HCT116 (cell line): Measurements from ENCODE around the gene RGS2.

Experiments
- CEBPB ChIP-seq: IDR thresholded peaks from 2 replicates; pipeline ENCODE4 v1.6.1; 2012; ENCODE audit warnings: low read depth
- CTCF ChIP-seq, 3 experiments: fragments of 200-600 bp in 1 of 3; sonication (generic) in 1 of 3; IDR thresholded peaks in 2 of 3; conservative IDR thresholded peaks in 1 of 3; 2 replicates each; pipeline ENCODE4 v1.5.1; 2012 to 2017; ENCODE audit warnings: low read depth in 2 of 3, low read length in 2 of 3, antibody characterized with exemption in 1 of 3, borderline replicate concordance in 1 of 3, control low read depth in 1 of 3, mild to moderate bottlenecking in 1 of 3, mixed read lengths in 1 of 3, mixed run types in 1 of 3, moderate library complexity in 1 of 3; ENCODE audit not compliant: insufficient read depth in 1 of 3
- EGR1 ChIP-seq: IDR thresholded peaks from 2 replicates; pipeline ENCODE4 v1.6.1; 2012; ENCODE audit warnings: low read depth
- EZH2 ChIP-seq: fragments of 200-600 bp; sonication (generic); IDR thresholded peaks from 2 replicates; pipeline ENCODE4 v1.6.1; 2017; ENCODE audit warnings: antibody characterized with exemption, mixed run types
- EZH2phosphoT487 ChIP-seq: fragments of 200-600 bp; IDR thresholded peaks from 2 replicates; pipeline ENCODE4 v1.6.1; 2018; ENCODE audit warnings: antibody characterized with exemption, borderline replicate concordance
- FOSL1 ChIP-seq: IDR thresholded peaks from 2 replicates; pipeline ENCODE4 v1.6.1; 2012; ENCODE audit warnings: low read depth
- MAX ChIP-seq: IDR thresholded peaks from 2 replicates; pipeline ENCODE4 v1.6.1; 2012
- POLR2A ChIP-seq: IDR thresholded peaks from 2 replicates; pipeline ENCODE4 v1.7.0; 2011; ENCODE audit warnings: borderline replicate concordance; ENCODE audit not compliant: insufficient read depth, insufficient read length; ENCODE audit errors: extremely low read depth
- POLR2AphosphoS5 ChIP-seq: IDR thresholded peaks from 2 replicates; pipeline ENCODE4 v1.6.1; 2011; ENCODE audit warnings: mild to moderate bottlenecking, low read depth, low read length, moderate library complexity
- SRF ChIP-seq: IDR thresholded peaks from 2 replicates; pipeline ENCODE4 v1.6.1; 2012; ENCODE audit warnings: low read depth
- TCF7L2 ChIP-seq: IDR thresholded peaks from 2 replicates; pipeline ENCODE4 v1.7.0; 2011; ENCODE audit warnings: borderline replicate concordance, inconsistent platforms; ENCODE audit not compliant: insufficient read depth, insufficient read length; ENCODE audit errors: extremely low read depth

DNA sequence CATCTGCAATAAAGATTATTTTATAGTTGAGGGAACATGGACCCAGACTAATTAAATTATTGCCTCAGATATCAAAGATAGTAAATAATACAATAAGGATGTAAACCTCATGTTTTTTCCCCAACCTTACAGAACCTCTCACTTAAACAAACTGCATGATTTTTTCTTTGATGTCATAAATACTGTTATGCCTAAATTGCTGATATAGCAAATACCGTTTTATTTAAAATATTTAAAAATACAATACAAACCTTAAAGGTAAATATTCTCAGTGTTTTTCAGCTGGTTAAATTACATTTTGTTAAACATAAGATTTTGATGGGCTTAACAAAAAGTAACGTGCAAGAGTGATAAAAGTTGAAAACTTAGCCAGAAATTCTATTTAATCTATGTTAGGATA is 24.4 kb upstream of the RGS2 start:
- no peak for TF ChIP-seq TCF7L2
- TF ChIP-seq CTCF (IDR thresholded peaks at IDR 0.05 in 2 of 3, conservative IDR thresholded peaks at IDR 0.05 in 1 of 3; ENCODE audit: borderline replicate concordance in 1 of 3, insufficient read depth in 1 of 3, low read depth in 2 of 3, low read length in 2 of 3), result no peak
- no peak for TF ChIP-seq MAX
- TF ChIP-seq POLR2A, result no peak
- no peak for TF ChIP-seq CEBPB
- TF ChIP-seq EZH2phosphoT487, result no peak
- no peak for TF ChIP-seq POLR2AphosphoS5
- no peak for TF ChIP-seq SRF
- TF ChIP-seq FOSL1, result no peak
- TF ChIP-seq EGR1, result no peak
- no peak for TF ChIP-seq EZH2
